Stimulated activated naive B cell treated with anti-CD40 and anti-IgM and Interleukin-4, amounts not matched to agents 10 μg/mL and 1 μg/mL and 100 μg/mL, for 72 hours (primary cell): ENCODE measurements around the gene CD59.
"Not testable (repeated sequence)": the region's sequence is repeated elsewhere in the genome, so short reads cannot be mapped to it uniquely, and the experiment has no call there.

ENCODE experiments used
- ATAC-seq, 2 donors: fragments of 150-1000 bp; cut with Tn5 transposase; replicated peaks; 2 replicates each; pipeline ENCODE4 v1.10.0; 2021; ENCODE audit warnings: moderate library complexity in 1 of 2
- DNase-seq: peaks from one replicate; pipeline ENCODE4 v3.0.0; 2021
- H3K27ac Mint-ChIP-seq: one replicate; pipeline ENCODE4 v1.8.0; 2022; ENCODE audit warnings: mild to moderate bottlenecking, mixed read lengths
- H3K27me3 Mint-ChIP-seq, 2 donors: one replicate each; pipeline ENCODE4 v1.8.0; 2022; ENCODE audit warnings: mixed read lengths in 2 of 2
- H3K36me3 Mint-ChIP-seq, 2 donors: one replicate each; pipeline ENCODE4 v1.8.0; 2022; ENCODE audit warnings: mixed read lengths in 2 of 2, mild to moderate bottlenecking in 1 of 2
- H3K4me1 Mint-ChIP-seq, 2 donors: one replicate each; pipeline ENCODE4 v1.8.0; 2022; ENCODE audit warnings: mixed read lengths in 2 of 2, mild to moderate bottlenecking in 1 of 2
- H3K4me3 Mint-ChIP-seq, 2 donors: one replicate each; pipeline ENCODE4 v1.8.0; 2022; ENCODE audit warnings: mild to moderate bottlenecking in 2 of 2, mixed read lengths in 2 of 2, moderate library complexity in 1 of 2
- H3K9me3 Mint-ChIP-seq, 2 donors: one replicate each; pipeline ENCODE4 v1.8.0; 2022; ENCODE audit warnings: mixed read lengths in 2 of 2, mild to moderate bottlenecking in 1 of 2

The CD59 gene

DNA sequence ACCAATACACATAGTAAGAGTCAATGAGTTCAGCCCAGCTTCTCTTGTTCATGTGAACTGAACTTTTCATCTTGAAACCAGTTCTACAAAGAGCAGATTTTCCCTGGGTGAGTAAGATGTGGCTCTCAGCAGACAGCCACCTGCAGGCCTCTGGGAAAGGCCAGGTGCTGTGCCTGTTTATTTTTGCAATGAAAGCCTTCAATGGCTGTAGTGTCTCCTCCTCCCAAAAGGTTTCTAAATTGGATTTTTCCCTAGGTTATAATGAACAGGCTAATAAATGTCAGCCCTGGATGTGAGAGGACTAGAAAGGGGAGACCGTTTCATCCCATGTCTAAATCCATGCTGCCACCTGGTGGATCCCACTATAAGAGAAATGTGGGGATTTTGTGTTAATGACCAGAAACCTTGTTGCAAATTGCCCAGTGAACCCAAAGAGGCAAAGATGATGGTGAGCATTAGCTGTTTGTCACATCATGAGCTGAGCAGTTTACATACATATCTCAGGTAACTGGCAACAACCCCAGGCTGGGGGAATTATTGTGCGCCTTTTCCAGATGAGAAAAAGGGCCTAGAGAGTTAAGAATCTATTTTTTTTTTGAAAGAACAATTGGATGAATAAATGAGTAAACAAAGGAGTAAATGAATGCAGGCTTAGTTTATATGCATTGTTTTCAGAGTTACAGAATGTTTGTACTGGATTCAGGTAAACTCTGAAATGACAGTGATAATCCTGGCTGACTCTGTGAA lies 48.3 kb downstream of the CD59 start:
- DNase-seq: peak; percentile 8
- Mint-ChIP-seq H3K27ac (no peak overlapping the region), H3K4me1 (no peaks in the 10 kb centered on the region), H3K36me3 (no peaks in the 10 kb centered on the region), H3K27me3 (peaks cover 26 to 40% of the 10 kb centered on the region in 2 donors), H3K4me3 (no peak overlapping the region), H3K9me3 (peaks cover 0 to 3% of the 10 kb centered on the region in 2 donors)
- peak; percentile 81 to 93 for ATAC-seq

DNA sequence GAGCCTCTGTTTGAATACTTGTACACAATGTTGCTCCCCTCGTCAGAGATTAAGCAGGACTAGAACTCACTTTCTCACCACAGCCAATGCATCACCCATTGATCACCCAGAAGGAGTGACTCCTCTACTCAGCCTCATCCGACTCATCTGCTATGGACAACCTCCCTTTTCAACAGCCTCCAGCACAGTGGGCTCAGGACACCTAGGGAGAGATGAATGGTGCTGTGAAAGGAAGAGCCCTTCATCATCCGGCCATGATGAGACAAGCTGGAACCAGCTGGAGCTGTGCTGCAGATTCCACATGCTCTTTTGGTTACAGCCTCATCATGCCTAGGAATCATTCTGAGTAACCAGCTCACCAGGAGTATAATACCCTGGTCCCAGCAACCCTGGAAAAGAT lies 51.1 kb downstream of the CD59 start:
- no peak overlapping the region for H3K4me3 Mint-ChIP-seq
- H3K27me3 Mint-ChIP-seq: peaks cover 49 to 57% of the 10 kb centered on the region in 2 donors
- peaks cover 0 to 3% of the 10 kb centered on the region in 2 donors for H3K9me3 Mint-ChIP-seq
- H3K36me3 Mint-ChIP-seq: no peaks in the 10 kb centered on the region
- DNase-seq (no peak), ATAC-seq (no peak)
- H3K27ac Mint-ChIP-seq: no peak overlapping the region
- H3K4me1 Mint-ChIP-seq: no peaks in the 10 kb centered on the region

DNA sequence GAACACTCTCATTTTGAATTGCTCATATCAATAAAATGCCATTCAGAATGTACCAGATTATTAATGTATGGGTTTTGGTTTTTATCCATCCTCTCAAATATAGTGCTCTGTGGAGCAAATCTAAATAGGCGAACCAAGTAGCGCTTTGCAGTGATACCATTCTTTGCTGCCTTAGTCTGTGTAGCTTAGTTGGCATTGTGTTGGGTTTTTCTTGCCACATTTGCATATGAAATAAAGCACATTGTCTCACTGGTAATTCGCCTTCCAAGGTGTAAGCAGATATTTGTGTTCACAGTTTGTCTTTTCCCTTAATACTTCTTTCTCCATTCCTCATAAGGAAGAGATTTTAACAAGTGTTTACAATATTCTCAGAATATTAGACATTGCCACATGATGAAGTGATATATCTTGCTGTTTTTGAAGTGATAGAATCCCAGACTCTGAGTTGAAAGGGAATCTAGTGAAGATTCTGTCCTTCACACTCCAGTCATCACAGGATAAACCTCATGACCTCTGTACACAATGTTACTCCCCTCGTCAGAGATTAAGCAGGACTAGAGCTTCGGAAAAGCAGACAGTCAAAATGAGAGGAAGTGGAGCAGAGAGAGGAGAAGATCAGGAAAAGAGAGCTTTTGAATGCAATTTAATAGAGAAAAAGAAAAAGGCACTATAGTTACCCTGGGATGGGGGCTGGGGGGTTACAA lies 52.1 kb downstream of the CD59 start:
- no peak overlapping the region for H3K27ac Mint-ChIP-seq
- no peaks in the 10 kb centered on the region for H3K36me3 Mint-ChIP-seq
- ATAC-seq (no peak), DNase-seq (no peak)
- peaks cover 0 to 7% of the 10 kb centered on the region in 2 donors for H3K4me1 Mint-ChIP-seq
- H3K9me3 Mint-ChIP-seq: peaks cover 0 to 3% of the 10 kb centered on the region in 2 donors
- H3K27me3 Mint-ChIP-seq: peaks cover 52 to 66% of the 10 kb centered on the region in 2 donors
- no peak overlapping the region for H3K4me3 Mint-ChIP-seq

DNA sequence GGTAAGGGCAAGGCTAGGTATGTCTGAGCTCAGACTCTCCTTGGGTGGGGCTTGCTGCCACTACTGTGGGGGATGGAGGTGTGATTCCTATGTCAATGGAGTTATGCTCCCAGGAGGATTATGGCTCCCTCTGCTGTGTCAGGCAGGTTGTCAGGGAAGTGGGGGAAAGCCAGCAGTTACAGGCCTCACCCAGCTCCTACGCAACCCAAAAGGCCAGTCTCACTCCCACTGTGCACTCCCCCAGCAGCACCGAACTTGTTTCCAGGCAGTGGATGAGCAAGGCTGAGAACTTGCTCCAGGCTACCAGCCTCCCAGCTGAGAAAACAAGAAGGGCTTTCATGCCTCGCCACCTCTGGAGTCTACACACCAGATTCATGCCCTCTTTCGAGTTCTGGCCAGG lies 53.8 kb downstream of the CD59 start:
- H3K4me1 Mint-ChIP-seq: peaks cover 2 to 14% of the 10 kb centered on the region in 2 donors
- DNase-seq (no peak), ATAC-seq (no peak)
- peaks cover 61 to 79% of the 10 kb centered on the region in 2 donors for H3K27me3 Mint-ChIP-seq
- H3K27ac Mint-ChIP-seq: no peak overlapping the region
- H3K4me3 Mint-ChIP-seq: no peak overlapping the region
- no peaks in the 10 kb centered on the region for H3K36me3 Mint-ChIP-seq
- peaks cover 9 to 11% of the 10 kb centered on the region in 2 donors for H3K9me3 Mint-ChIP-seq

GRCh38 chr11:33682019-33682418 lies 54.2 kb downstream of the CD59 start:
- peaks cover 63 to 84% of the 10 kb centered on the region in 2 donors for H3K27me3 Mint-ChIP-seq
- peaks cover 11 to 12% of the 10 kb centered on the region in 2 donors for H3K9me3 Mint-ChIP-seq
- no peak for ATAC-seq
- H3K4me3 Mint-ChIP-seq: no peak overlapping the region
- H3K36me3 Mint-ChIP-seq: no peaks in the 10 kb centered on the region
- no peak for DNase-seq
- no peak overlapping the region for H3K27ac Mint-ChIP-seq
- peaks cover 2 to 14% of the 10 kb centered on the region in 2 donors for H3K4me1 Mint-ChIP-seq

GRCh38 chr11:33678616-33679015 lies 57.6 kb downstream of the CD59 start:
- not testable (repeated sequence) for H3K4me3 Mint-ChIP-seq, DNase-seq, H3K36me3 Mint-ChIP-seq
- Mint-ChIP-seq H3K4me1 (peaks cover 2 to 14% of the 10 kb centered on the region in 2 donors), H3K27me3 (peaks cover 63 to 65% of the 10 kb centered on the region in 2 donors), H3K27ac (peak overlapping the region; percentile 31), H3K9me3 (peaks cover 11 to 12% of the 10 kb centered on the region in 2 donors)
- ATAC-seq: peak; percentile 79 to 89

- Mint-ChIP-seq H3K27me3 (peaks cover 32 to 34% of the 10 kb centered on the region in 2 donors), H3K36me3 (no peaks in the 10 kb centered on the region), H3K4me1 (peaks cover 2 to 16% of the 10 kb centered on the region in 2 donors), H3K27ac (no peak overlapping the region), H3K4me3 (no peak overlapping the region), H3K9me3 (peaks cover 11 to 12% of the 10 kb centered on the region in 2 donors)
- no peak for DNase-seq
- ATAC-seq: no peak
Observed at GRCh38 chr11:33674035-33674814, 62.0 kb downstream of the CD59 start.

DNA sequence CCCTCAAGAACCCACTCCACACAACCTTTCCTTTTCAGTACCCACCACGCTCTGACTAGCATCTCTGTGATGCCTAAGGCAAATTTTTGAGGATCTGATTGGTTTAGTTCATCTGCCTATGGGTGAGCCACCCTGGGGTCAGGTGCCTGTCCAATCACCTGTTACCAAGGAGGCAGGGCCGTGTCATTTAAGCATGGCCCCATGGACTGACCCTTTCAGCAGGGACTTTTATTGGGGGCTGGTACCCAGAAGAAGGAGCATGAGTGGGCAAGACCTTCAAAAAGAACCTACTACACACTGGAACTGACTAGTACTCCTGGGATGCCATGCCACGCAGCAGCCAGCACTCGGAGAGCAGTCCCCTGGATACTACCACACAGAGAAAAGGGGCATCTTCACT lies 64.0 kb downstream of the CD59 start:
- ATAC-seq: peak in 1 of 2 donors; percentile 36
- Mint-ChIP-seq H3K27ac (no peak overlapping the region), H3K4me1 (peaks cover 0 to 9% of the 10 kb centered on the region in 2 donors), H3K9me3 (peaks cover 1 to 2% of the 10 kb centered on the region in 2 donors), H3K36me3 (peaks cover 0 to 2% of the 10 kb centered on the region in 2 donors), H3K4me3 (no peak overlapping the region), H3K27me3 (peaks cover 24 to 31% of the 10 kb centered on the region in 2 donors)
- no peak for DNase-seq

- peaks cover 0 to 2% of the 10 kb centered on the region in 2 donors for H3K36me3 Mint-ChIP-seq
Observed at GRCh38 chr11:33670250-33671011, 65.8 kb downstream of the CD59 start.

GRCh38 chr11:33669598-33670249 lies 66.5 kb downstream of the CD59 start:
- Mint-ChIP-seq H3K4me1 (peaks cover 0 to 9% of the 10 kb centered on the region in 2 donors), H3K27me3 (peaks cover 28 to 30% of the 10 kb centered on the region in 2 donors), H3K4me3 (no peak overlapping the region), H3K9me3 (no peaks in the 10 kb centered on the region), H3K36me3 (peaks cover 0 to 2% of the 10 kb centered on the region in 2 donors), H3K27ac (peak overlapping the region; percentile 47)
- DNase-seq: no peak
- ATAC-seq: no peak

More at GRCh38 chr11:33670250-33671011, 65.8 kb downstream of the CD59 start:
- Mint-ChIP-seq H3K4me3 (no peak overlapping the region), H3K4me1 (peaks cover 0 to 9% of the 10 kb centered on the region in 2 donors), H3K9me3 (no peaks in the 10 kb centered on the region), H3K27ac (peak overlapping the region; percentile 47), H3K27me3 (peaks cover 28 to 30% of the 10 kb centered on the region in 2 donors)
- ATAC-seq: peak; percentile 69 to 78
- peak; percentile 10 for DNase-seq

DNA sequence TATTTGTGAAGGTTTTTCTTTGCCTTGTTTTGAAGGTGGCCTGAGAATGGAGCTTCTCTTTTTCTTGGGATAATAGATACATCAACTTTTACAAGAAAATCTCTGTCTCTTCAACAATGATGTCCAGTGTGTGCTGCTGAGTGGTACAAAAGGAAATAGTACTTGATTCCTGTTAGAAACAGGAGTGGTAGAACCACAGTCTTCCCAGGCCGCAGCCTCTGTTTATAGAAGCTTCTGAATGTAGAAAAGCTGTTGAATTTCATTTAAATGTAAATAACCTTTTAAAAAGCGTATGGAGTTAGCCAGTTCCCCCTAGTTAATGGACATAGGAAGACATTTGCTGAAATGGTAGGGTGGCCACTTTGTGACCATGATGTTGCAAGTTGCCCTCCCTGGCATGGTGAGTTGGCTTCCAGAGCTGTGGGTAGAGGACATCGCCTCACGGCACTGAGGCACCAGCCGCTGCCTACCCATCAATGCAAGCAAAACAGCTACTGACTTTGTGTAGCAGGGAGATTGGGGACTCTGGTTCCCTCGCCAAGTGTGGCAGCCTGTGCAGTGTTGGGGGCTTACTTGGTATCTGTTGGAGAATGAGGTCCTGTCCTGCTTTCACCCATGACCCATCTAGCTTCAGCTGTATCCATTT lies 67.1 kb downstream of the CD59 start:
- H3K4me1 Mint-ChIP-seq: peaks cover 0 to 9% of the 10 kb centered on the region in 2 donors
- H3K36me3 Mint-ChIP-seq: peaks cover 0 to 2% of the 10 kb centered on the region in 2 donors
- H3K27me3 Mint-ChIP-seq: peaks cover 25 to 32% of the 10 kb centered on the region in 2 donors
- DNase-seq (no peak), ATAC-seq (no peak)
- no peak overlapping the region for H3K27ac Mint-ChIP-seq
- H3K9me3 Mint-ChIP-seq: no peaks in the 10 kb centered on the region
- H3K4me3 Mint-ChIP-seq: no peak overlapping the region

DNA sequence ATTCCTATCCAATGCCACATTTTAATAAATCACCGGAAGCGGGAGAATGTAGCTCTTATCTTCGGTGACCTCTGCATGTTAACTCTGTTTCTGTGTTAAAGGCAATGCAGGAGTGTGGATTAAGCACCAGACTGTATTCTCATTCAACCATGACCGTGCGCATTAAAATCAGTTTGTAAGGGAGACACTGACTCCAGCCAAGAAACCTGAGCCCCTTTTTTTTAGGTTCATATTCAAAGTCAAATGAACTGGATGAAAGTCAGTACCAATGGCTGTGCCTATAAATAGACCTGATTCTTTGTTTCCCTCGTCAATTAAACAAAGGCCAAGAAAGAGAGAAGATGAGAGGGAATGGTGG lies 67.8 kb downstream of the CD59 start:
- Mint-ChIP-seq H3K36me3 (peaks cover 0 to 2% of the 10 kb centered on the region in 2 donors), H3K27me3 (peaks cover 21 to 28% of the 10 kb centered on the region in 2 donors), H3K9me3 (no peaks in the 10 kb centered on the region), H3K27ac (no peak overlapping the region), H3K4me3 (no peak overlapping the region), H3K4me1 (peaks cover 0 to 9% of the 10 kb centered on the region in 2 donors)
- ATAC-seq (no peak), DNase-seq (no peak)
